Fibroblast of skin of right quadriceps (primary cell): ENCODE measurements around the gene MLX.
"Not testable (repeated sequence)": the region's sequence is repeated elsewhere in the genome, so short reads cannot be mapped to it uniquely, and the experiment has no call there.

Experiments
- DNase-seq: peaks from one replicate; pipeline ENCODE4 v3.0.0-alpha.2; 2013

Gene MLX

GRCh38 chr17:42555961-42556617 lies 10.8 kb upstream of the MLX start:
- DNase-seq: not testable (repeated sequence)

GRCh38 chr17:42559075-42559474 lies 7.8 kb upstream of the MLX start:
- no peak for DNase-seq

- DNase-seq: no peak
Measured at GRCh38 chr17:42560246-42560645, 6.7 kb upstream of the MLX start.

- DNase-seq: peak; percentile 98
Measured at GRCh38 chr17:42561897-42562387, 5.0 kb upstream of the MLX start, which contains the start of gene COASY. Gene COASY (plus strand): TSS chr17:42562148. CDS start chr17:42562623, 475 bp downstream.

- no peak for DNase-seq
Measured at GRCh38 chr17:42562388-42563142, 4.3 kb upstream of the MLX start.

GRCh38 chr17:42563143-42563509 lies 3.8 kb upstream of the MLX start:
- DNase-seq: no peak

GRCh38 chr17:42563543-42563942 lies 3.4 kb upstream of the MLX start:
- DNase-seq: no peak

- no peak for DNase-seq
Measured at GRCh38 chr17:42563950-42564349, 3.0 kb upstream of the MLX start.

- DNase-seq: no peak
Measured at GRCh38 chr17:42564815-42565522, 1.9 kb upstream of the MLX start.

GRCh38 chr17:42565523-42566214 lies 1.2 kb upstream of the MLX start:
- no peak for DNase-seq

GRCh38 chr17:42566215-42566882 lies 551 bp upstream of the MLX start:
- DNase-seq: no peak

GRCh38 chr17:42568341-42569111 lies 1.6 kb downstream of the MLX start:
- no peak for DNase-seq

- DNase-seq: no peak
Measured at GRCh38 chr17:42571435-42572225, 4.7 kb downstream of the MLX start.

GRCh38 chr17:42573095-42573494 lies 6.2 kb downstream of the MLX start:
- DNase-seq: no peak

GRCh38 chr17:42574463-42574862 lies 7.6 kb downstream of the MLX start:
- DNase-seq: no peak

- DNase-seq: no peak
Measured at GRCh38 chr17:42577140-42577531, 10.2 kb downstream of the MLX start.

GRCh38 chr17:42577532-42578281 lies 10.8 kb downstream of the MLX start, which contains the start of gene PSMC3IP:
Gene PSMC3IP (minus strand): TSS chr17:42577729. CDS start chr17:42577686, 43 bp downstream.
- DNase-seq: peak; percentile 91

GRCh38 chr17:42578282-42578869 lies 11.5 kb downstream of the MLX start:
- peak; percentile 70 for DNase-seq

- no peak for DNase-seq
Measured at GRCh38 chr17:42579794-42580551, 13.1 kb downstream of the MLX start.
